ENCODE data around the gene RAB11B.
"Not testable (repeated sequence)": the region's sequence is repeated elsewhere in the genome, so short reads cannot be mapped to it uniquely, and the experiment has no call there.

The RAB11B gene

GRCh38 chr19:8389891-8390616 is at the start of gene RAB11B:
RAB11B (plus strand) TSS chr19:8390360; CDS start chr19:8390417, 57 bp downstream.
- H3K4me3 ChIP-seq (ENCODE audit: low read depth, low read length), result peak within 1 kb of the TSS; percentile 68
- TF ChIP-seq CTCF (IDR thresholded peaks at IDR 0.05; ENCODE audit: low read depth, low read length), result no peak

GRCh38 chr19:8341504-8341903 is 48.7 kb upstream of the RAB11B start:
- H3K4me3 ChIP-seq (ENCODE audit: low read depth, low read length), result not testable (repeated sequence)

GRCh38 chr19:8342316-8342683 is 47.9 kb upstream of the RAB11B start:
- no peak for TF ChIP-seq CTCF (IDR thresholded peaks at IDR 0.05; ENCODE audit: low read depth, low read length)
- no peak overlapping the region for H3K4me3 ChIP-seq (ENCODE audit: low read depth, low read length)

GRCh38 chr19:8342684-8343482 is 47.3 kb upstream of the RAB11B start, which contains the start of gene KANK3:
KANK3 (minus strand) TSS chr19:8343262; CDS start chr19:8337828, 5,434 bp downstream.
- no peak for TF ChIP-seq CTCF (IDR thresholded peaks at IDR 0.05; ENCODE audit: low read depth, low read length)
- H3K4me3 ChIP-seq (ENCODE audit: low read depth, low read length), result peak within 1 kb of the TSS; percentile 38

GRCh38 chr19:8343483-8343844 is 46.7 kb upstream of the RAB11B start:
- TF ChIP-seq CTCF (IDR thresholded peaks at IDR 0.05; ENCODE audit: low read depth, low read length), result no peak
- H3K4me3 ChIP-seq (ENCODE audit: low read depth, low read length), result no peak overlapping the region

GRCh38 chr19:8349629-8350372 is 40.4 kb upstream of the RAB11B start:
- H3K4me3 ChIP-seq (ENCODE audit: low read depth, low read length), result not testable (repeated sequence)

- H3K4me3 ChIP-seq (ENCODE audit: low read depth, low read length), result peak overlapping the region; percentile 40
- no peak for TF ChIP-seq CTCF (IDR thresholded peaks at IDR 0.05; ENCODE audit: low read depth, low read length)
Observed at GRCh38 chr19:8352134-8352827, 37.9 kb upstream of the RAB11B start.

- not testable (repeated sequence) for H3K4me3 ChIP-seq (ENCODE audit: low read depth, low read length)
Observed at GRCh38 chr19:8352845-8353244, 37.3 kb upstream of the RAB11B start.

Data from WI38 (cell line).